OCI-LY7 (cell line): Measurements from ENCODE around the gene FANCD2. TPM values are rescaled to one million over a fixed set of nuclear protein-coding genes. Genes with fewer than 3 reads are reported as not detected.
A peak's percentile ranks its signal among the peaks of the same experiment; 100 is the strongest.

Experiments
- BruUV-seq: library from RNA; stranded (reverse); fragments of 400-500 nt; replicated peaks from 2 replicates; lab custom pipeline; 2021; lab: Mats Ljungman, UMichigan
- CTCF ChIA-PET: fragments of 300-600 bp; sonication (Branson Sonifier 250); formaldehyde crosslinking; loops from one replicate; lab custom pipeline; 2022; ENCODE audit warnings: antibody characterized with exemption; ENCODE audit not compliant: unreplicated experiment; lab: Charles Lee
- POLR2A ChIA-PET: fragments of 300-600 bp; sonication (Branson Sonifier 250); formaldehyde crosslinking; loops from one replicate; lab custom pipeline; 2022; ENCODE audit warnings: antibody characterized with exemption; lab: Charles Lee
- DNase-seq: peaks from one replicate; pipeline ENCODE4 v3.0.0-alpha.2; 2015; ENCODE audit warnings: low spot score
- H2AFZ ChIP-seq: fragments of 200-600 bp; sonication (generic), shearing (Covaris generic); 2 replicates; pipeline ENCODE4 v1.6.1; 2014; ENCODE audit warnings: mild to moderate bottlenecking, antibody characterized with exemption, low read length, moderate library complexity
- H3K27ac ChIP-seq: fragments of 200-600 bp; sonication (generic); 2 replicates; pipeline ENCODE4 v1.5.1; 2014; ENCODE audit warnings: mixed run types, low read depth, mild to moderate bottlenecking, moderate library complexity, low read length, inconsistent platforms; ENCODE audit not compliant: poor library complexity, severe bottlenecking
- H3K36me3 ChIP-seq: fragments of 200-600 bp; sonication (generic); 2 replicates; pipeline ENCODE4 v1.6.1; 2014; ENCODE audit warnings: mild to moderate bottlenecking, antibody characterized with exemption, low read length, moderate library complexity, mixed read lengths; ENCODE audit not compliant: insufficient read depth
- H3K4me1 ChIP-seq: fragments of 200-600 bp; sonication (generic); 2 replicates; pipeline ENCODE4 v1.5.1; 2014; ENCODE audit warnings: mild to moderate bottlenecking, low read length; ENCODE audit not compliant: insufficient read depth, poor library complexity, severe bottlenecking
- H3K4me2 ChIP-seq: fragments of 200-600 bp; sonication (generic); 2 replicates; pipeline ENCODE4 v1.6.1; 2014; ENCODE audit warnings: mild to moderate bottlenecking, low read length
- H3K4me3 ChIP-seq: fragments of 200-600 bp; sonication (generic); 2 replicates; pipeline ENCODE4 v1.5.1; 2014; ENCODE audit warnings: mild to moderate bottlenecking, low read depth, low read length; ENCODE audit not compliant: poor library complexity, severe bottlenecking
- H3K79me2 ChIP-seq: fragments of 200-600 bp; sonication (generic); 2 replicates; pipeline ENCODE4 v1.6.1; 2016; ENCODE audit warnings: low read depth, mild to moderate bottlenecking, low read length, moderate library complexity, mixed read lengths; ENCODE audit not compliant: insufficient read depth
- H3K9me2 ChIP-seq: fragments of 200-600 bp; sonication (generic); 2 replicates; pipeline ENCODE4 v1.6.1; 2016; ENCODE audit warnings: mild to moderate bottlenecking, low read length, mixed read lengths; ENCODE audit not compliant: insufficient read depth
- H3K9me3 ChIP-seq: fragments of 200-600 bp; sonication (generic); 2 replicates; pipeline ENCODE4 v1.6.1; 2014; ENCODE audit warnings: mild to moderate bottlenecking, mixed run types, low read length, mixed read lengths
- H4K20me1 ChIP-seq: fragments of 200-600 bp; sonication (generic); 2 replicates; pipeline ENCODE4 v1.6.1; 2014; ENCODE audit warnings: mild to moderate bottlenecking, antibody characterized with exemption, low read length, moderate library complexity, mixed read lengths; ENCODE audit not compliant: insufficient read depth
- EZH2phosphoT487 ChIP-seq: fragments of 200-600 bp; sonication (generic); IDR thresholded peaks from 2 replicates; pipeline ENCODE4 v1.6.1; 2018; ENCODE audit warnings: low read depth, borderline replicate concordance, mild to moderate bottlenecking, mixed run types, antibody characterized with exemption, low read length, moderate library complexity, mixed read lengths
- intact Hi-C: fragments of 100-400 bp; cut with micrococcal nuclease; formaldehyde crosslinking; loops from one replicate; pipeline ENCODE4 v1.10.0; 2022; ENCODE audit not compliant: unreplicated experiment
- total RNA-seq, 2 experiments: library from RNA; depleted of rRNA in 1 of 2; stranded (reverse); fragments of >200 nt in 1 of 2; shearing (Covaris generic) in 1 of 2; gene quantifications; 2 replicates each; pipeline ENCODE4 v1.2.3, GENCODE V29; 2014 to 2022
- TF ChIP-seq, protein P1 (sequence below): fragments of 200-600 bp; sonication (generic); conservative IDR thresholded peaks from 2 replicates; pipeline ENCODE4 v1.5.1; 2014; ENCODE audit warnings: mild to moderate bottlenecking, antibody characterized with exemption, low read length, moderate library complexity, mixed read lengths

FANCD2 gene
- total RNA-seq, 2 experiments from 2014 or later: 112 to 130 TPM

DNA sequence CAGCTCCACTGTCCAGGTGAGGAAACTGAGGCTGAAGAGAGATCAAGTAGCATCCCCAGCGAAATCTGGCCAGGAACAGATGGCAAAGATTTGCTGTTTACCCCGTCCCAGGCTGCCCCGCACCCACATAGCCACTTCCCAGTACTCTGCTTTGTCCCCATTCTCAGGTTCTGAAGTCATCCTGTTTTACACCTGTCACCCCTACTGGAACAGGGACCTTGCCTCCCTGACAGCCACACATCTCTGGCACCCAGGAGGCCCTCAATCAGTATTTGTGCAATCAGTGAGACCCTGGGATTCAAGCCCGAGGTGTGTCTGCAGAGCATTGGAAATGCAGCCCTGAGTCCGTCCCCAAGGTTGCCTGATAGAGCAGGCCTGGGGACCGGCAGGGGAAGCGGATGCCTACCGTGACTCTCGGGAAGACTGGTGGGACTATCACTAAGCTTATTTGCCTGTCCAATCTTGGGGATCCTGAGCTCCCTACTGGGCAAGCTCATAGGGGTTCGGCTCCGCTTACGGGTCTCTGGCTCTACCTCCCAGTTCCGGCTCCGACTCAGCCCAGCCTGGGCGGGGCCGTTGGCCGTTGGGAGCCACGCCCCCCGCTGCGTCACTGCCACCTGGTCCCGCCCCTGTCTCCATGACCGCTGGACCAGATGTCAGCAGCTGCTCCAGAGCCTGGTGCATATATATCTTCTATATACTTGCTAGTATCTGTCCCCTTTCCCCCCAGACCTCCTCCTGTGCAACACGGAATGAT, 17.5 kb upstream of the FANCD2 start:
- intact Hi-C loops: no loop called here
- peak overlapping the region; percentile 70 for H3K4me2 ChIP-seq
- no TSS peak for BruUV-seq
- H3K4me1 ChIP-seq: peaks cover 23% of the 10 kb centered on the region
- CTCF ChIA-PET: no interaction called here
- no peak for TF ChIP-seq EZH2phosphoT487
- TF ChIP-seq, protein P1, sequence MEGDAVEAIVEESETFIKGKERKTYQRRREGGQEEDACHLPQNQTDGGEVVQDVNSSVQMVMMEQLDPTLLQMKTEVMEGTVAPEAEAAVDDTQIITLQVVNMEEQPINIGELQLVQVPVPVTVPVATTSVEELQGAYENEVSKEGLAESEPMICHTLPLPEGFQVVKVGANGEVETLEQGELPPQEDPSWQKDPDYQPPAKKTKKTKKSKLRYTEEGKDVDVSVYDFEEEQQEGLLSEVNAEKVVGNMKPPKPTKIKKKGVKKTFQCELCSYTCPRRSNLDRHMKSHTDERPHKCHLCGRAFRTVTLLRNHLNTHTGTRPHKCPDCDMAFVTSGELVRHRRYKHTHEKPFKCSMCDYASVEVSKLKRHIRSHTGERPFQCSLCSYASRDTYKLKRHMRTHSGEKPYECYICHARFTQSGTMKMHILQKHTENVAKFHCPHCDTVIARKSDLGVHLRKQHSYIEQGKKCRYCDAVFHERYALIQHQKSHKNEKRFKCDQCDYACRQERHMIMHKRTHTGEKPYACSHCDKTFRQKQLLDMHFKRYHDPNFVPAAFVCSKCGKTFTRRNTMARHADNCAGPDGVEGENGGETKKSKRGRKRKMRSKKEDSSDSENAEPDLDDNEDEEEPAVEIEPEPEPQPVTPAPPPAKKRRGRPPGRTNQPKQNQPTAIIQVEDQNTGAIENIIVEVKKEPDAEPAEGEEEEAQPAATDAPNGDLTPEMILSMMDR: no peak
- H2AFZ ChIP-seq: no peak overlapping the region
- POLR2A ChIA-PET: interaction anchor here (0.6 kb wide), 1 partner anchor 124 kb away, joined by 5 read pairs; no protein-coding TSS in a partner anchor
- H3K9me3 ChIP-seq: no peaks in the 10 kb centered on the region
- peak overlapping the region; percentile 58 for H3K4me3 ChIP-seq
- H4K20me1 ChIP-seq: no peaks in the 10 kb centered on the region
- DNase-seq: peak; percentile 76
- no peak overlapping the region for H3K27ac ChIP-seq
- H3K79me2 ChIP-seq: no peaks in the 10 kb centered on the region
- peaks cover 12% of the 10 kb centered on the region; the same call in 1 of the 2 replicates for H3K36me3 ChIP-seq
- no peaks in the 10 kb centered on the region for H3K9me2 ChIP-seq

- ChIA-PET POLR2A (no interaction called here), CTCF (no interaction called here)
- H3K27ac ChIP-seq: no peak overlapping the region
- no peak for DNase-seq
- no peaks in the 10 kb centered on the region for H3K9me2 ChIP-seq
- BruUV-seq: no TSS peak
- H2AFZ ChIP-seq: no peak overlapping the region
- TF ChIP-seq, protein P1: no peak
- TF ChIP-seq EZH2phosphoT487: no peak
- no peaks in the 10 kb centered on the region for H4K20me1 ChIP-seq
- intact Hi-C loops: no loop called here
- peaks cover 2% of the 10 kb centered on the region for H3K36me3 ChIP-seq
- H3K4me1 ChIP-seq: peaks cover 23% of the 10 kb centered on the region
- peak overlapping the region; percentile 72 for H3K4me2 ChIP-seq
- H3K4me3 ChIP-seq: peak overlapping the region; percentile 51
- H3K9me3 ChIP-seq: no peaks in the 10 kb centered on the region
- no peaks in the 10 kb centered on the region for H3K79me2 ChIP-seq
Observed at GRCh38 chr3:10010421-10010877, 15.8 kb upstream of the FANCD2 start.
